ENCODE data around the gene RGCC.

RGCC gene

DNA sequence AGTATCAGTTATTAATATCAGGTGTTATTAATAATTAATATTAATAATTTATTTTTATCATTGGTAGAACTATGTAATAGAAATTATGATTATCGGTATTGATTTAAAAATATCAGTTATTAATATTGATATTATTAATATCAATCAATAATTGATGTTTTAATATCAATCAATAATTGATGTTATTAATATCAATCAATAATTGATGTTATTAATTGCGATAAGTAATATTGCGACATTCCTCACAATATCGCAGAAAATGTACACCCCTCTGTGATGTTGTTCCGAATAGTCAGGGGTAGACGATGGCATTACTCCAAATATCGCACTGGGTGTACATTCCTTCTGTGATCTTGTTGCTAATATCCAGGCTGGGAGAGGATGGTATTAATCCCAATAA is 3.7 kb upstream of the RGCC start:
- DNase-seq (ENCODE audit: low read depth): no peak

DNA sequence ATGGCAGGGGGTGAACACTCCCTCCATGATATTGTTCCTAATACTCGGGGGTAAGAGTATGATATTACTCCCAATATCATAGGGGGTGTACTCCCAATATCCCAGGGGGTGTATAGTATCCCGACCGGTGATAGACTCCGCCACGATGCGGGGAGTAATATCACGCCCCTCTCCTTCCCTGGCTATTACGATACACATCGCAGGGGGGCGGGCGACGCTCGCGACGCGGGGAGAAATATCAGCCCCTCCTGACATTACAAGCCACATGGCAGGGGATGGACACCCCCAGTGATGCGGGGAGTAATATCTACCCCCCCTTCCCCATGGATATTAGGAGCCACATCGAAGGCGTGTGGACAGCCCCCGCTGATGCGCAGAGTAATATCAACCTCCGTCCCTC is 3.2 kb upstream of the RGCC start:
- DNase-seq (ENCODE audit: low read depth): no peak

DNA sequence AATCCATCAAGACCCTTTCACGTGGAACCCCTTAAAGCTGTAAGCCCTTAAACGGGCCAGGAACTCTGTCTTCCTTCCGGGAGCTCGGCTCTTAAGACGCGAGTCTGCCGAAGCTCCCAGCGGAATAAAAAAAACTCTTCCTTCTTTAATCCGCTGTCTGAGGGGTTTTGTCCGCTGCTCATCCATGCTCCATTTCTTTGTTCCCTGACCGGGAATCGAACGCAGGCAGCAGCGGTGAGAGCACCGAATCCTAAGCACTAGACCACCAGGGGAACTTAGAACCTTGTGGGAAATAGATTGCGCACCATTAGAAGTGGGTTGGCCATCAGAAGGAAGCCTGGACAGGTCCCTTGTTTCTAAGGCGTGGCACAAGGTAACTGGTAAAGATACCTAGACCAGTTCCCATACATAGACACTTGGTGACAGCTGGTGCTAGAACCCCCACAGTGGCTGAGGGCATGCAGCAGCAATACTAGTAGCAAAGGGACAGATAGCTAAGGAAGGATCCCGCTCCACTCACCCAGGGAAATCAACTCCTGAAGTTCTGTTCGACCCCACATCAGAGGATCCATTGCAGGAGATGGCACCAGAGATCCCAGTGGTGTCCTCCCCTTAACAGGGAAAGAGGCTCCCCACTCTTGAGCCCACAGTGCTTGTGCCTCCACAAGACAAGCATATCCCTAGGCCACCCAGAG is 1.5 kb upstream of the RGCC start:
- DNase-seq (ENCODE audit: low read depth): no peak

DNA sequence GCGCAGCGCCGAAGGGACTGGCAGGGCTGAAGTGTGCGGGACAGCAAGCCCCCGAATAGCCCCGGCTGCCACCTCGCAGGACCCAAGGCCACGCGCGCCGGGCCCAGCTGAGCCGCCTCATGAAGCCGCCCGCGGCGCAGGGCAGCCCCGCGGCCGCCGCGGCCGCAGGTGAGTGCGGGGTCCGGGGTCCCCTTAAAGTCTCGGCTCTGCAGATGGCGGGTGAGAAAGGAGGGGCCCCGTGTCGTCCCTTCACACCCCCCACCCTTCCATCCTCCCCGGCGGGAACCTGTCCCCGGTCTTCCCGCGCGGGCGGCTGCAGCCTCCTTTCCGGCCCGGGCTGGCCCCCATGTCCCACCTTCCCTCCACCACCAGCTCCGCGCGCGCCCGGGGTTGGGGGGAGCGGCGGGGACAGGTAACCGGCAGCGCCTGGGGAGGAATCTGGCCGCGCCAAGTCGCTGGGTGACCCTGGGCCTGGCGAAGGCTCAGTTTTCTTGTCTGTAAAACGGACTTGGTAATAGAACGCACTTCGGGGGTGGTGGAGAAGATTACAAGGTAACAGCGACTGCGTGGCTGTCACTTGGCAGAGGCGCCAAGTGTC is 338 bp downstream of the RGCC start:
- DNase-seq (ENCODE audit: low read depth): no peak

DNA sequence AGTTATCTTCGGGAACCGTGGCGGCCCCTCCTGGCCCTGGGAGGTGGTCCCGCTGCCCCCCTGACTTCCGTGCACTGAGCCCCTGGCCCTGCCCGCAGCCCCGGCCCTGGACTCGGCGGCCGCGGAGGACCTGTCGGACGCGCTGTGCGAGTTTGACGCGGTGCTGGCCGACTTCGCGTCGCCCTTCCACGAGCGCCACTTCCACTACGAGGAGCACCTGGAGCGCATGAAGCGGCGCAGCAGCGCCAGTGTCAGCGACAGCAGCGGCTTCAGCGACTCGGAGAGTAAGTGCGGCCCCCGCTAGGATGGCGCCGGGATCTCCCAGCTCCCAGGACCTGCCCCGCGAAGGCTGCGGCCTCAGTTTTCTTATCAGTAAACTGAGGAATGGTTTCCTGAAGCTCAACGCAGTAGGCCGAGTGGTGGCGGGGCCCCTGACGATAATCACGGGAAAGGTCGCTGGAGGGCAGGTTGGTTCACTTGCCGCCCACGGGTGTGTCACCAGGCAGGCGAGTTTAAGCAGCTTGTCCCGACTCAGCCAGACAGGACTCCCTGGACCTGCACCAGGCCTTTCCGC is 924 bp downstream of the RGCC start:
- no peak for DNase-seq (ENCODE audit: low read depth)

DNA sequence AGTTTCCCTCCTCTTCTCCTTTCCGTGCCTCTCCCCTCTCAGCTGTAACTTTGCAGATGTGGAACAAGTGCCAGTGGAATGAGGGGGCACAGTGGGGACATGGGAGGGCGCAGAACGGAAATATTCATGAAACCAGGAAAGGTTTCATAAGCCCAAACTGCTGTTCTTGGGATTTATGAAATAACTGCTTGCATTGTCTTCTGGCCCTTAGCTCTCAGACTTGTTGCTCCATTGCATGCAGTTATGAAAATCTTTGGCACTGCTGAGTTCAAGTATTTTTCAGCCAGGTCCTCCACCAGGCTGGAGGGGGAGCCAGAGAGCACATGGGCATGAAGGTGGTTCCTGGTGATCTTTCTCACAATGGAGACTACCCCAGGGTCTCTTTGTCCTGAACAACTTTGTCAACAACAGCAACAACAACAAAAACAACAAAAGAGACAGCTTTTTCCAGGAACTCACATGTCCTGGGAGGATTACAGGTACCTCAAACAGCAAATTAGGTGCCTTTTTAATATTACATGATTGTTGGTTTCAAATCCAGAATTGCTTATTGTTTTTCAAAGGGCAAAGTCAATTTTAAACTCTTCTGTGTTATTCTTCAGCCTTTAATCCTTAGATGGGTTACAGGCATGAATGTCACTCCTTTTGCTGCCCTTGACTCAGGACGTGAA is 1.5 kb downstream of the RGCC start:
- DNase-seq (ENCODE audit: low read depth): no peak

DNA sequence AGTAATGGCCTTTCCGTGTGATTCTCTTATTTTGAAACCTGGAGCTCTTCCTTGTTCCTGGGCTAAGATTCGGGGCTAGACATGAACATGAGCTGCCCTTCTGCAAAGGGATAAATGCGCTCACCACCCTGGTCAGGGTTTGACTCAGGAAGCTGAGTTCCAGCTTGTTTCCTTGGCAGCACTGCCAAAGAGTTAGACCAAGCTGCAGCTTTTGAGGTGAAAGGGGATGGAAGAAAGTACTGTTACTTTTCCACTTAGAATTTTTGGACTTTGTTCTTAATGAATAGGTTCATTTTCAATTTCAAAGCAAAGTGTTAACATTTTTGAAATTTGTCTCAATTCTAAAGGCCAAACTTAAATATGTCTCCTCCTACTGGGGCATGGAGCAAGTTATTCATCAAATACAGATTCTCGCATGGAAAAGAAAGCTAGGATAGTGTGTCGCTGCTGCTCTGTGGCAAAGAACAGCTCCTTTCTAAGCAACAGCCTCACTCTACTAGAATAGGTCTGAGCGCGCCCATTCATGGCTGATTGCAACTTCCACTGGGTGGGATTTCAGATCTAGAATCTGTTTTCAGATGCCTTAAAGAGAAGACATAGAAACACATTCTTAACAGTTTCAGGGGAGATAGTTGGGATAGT is 2.2 kb downstream of the RGCC start:
- no peak for DNase-seq (ENCODE audit: low read depth)

DNA sequence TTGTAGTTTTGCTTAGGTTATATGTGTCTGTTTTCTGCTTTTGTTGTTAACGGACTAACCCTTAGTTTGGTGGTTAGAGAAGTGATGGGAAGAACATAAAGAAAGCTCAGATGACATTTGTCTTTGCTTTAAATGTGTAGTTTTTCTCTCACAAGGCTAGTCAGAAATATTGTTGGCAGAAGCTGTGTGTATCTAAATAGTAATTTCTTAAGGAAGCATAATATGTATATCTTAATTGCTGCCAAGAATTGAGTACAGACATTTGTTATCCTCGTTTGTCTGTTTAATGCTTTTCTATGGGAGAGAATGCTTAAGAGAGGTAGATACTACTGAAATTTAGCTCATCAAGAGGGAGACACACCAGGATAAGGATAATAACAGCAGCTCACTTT is 2.7 kb downstream of the RGCC start:
- no peak for DNase-seq (ENCODE audit: low read depth)

DNA sequence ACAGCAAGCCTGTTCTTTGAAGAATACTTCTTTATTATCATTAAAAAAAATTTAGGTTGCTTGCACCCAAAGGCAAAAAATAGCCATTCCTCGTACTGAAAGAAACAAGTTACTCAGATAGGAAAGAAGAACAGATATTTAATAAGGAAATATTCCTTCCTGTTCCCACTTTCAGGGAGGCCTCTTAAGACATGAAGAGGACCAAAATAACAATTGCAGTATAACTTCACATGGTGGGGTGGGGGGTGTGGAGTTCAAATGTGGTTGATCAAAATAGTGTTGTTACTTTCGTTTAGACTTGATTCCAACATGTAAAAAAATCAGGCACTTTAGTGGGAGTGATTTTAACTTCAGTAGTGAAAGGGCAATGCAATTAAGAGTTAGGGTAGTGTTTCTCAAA is 3.6 kb downstream of the RGCC start:
- no peak for DNase-seq (ENCODE audit: low read depth)

DNA sequence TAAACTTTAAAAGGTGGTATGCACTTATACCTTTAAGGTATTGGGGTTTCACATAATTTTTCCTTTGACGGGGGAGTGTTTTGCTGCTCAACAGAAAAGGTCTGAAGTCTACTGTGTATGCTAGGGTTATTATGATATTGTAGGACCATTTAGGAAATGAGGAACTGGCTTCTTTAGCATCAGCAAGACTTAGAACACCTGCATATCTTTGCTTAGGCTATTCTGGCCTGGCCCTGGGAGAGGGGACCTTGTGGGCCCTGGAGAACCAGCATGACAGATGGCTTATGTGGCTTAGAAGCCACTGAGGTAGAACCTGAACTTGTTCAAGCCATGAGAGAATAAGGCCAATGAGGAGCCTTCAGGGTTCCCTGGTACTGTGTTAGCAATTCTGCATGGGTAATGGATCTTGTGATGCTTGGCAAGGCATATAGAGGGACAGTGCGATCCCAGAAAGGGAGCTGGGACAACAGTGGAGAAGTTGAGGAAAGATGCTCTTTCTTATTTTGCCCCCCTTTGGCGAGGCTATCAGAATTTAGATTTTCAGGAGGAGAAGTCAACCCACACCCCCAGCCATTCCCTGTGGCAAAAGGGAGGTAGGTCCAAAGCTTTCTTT is 4.3 kb downstream of the RGCC start:
- DNase-seq (ENCODE audit: low read depth): no peak

DNA sequence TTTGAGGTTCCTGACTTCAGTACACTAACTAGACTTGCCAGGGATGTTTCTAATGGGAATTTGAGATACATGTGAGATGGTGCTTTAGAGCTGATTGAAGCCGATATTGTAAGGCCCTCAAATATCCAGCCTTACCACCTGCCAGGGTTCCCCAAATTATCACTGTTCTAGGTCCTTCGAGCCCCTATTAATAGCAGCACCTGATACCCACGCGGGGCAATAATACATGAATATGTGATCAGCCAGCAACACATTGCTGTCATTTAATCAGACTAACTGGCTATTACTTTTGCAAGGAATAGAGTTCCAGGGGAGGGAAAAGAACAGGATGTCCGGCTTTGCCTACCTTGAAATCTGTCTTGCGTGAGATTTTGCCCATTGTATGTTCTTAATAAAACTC is 5.1 kb downstream of the RGCC start:
- no peak for DNase-seq (ENCODE audit: low read depth)

DNA sequence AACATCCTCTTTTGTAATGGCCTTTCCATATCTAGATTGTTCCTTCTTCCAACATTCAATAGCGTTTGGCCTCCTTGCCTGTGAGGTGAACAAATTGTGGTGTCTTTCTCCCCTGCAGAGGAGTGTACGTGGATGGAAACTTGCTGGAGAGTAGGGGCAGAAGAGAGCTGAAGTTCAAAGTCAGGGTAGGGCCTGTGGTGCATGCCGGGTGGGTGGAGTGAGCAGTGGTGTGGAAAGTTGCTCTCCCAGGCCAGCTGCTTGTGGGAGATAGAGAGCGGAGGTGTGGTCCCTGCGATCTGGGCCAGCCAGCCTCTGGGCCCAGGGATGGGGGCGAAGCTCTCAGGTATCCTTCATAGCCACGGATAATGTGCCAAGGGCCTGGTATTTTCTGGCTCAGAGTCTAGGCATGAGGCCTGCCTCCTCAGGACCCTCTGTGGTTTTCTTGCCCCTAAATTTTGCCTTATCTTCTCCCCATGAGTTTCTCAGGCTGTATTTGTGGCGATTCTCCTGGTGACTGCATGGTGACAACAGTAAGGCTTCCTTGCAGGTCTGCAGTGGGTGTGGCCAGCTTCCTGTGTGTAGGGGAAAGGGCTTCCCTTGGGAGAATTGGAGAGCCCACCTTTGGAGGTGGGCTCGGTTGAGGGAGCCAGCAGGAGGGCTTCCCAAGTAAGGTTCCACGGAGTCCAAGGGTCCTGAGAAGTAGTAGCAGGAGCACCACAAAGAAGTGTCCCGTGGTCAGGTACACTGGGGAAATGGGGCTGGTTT is 6.7 kb downstream of the RGCC start:
- no peak for DNase-seq (ENCODE audit: low read depth)

DNA sequence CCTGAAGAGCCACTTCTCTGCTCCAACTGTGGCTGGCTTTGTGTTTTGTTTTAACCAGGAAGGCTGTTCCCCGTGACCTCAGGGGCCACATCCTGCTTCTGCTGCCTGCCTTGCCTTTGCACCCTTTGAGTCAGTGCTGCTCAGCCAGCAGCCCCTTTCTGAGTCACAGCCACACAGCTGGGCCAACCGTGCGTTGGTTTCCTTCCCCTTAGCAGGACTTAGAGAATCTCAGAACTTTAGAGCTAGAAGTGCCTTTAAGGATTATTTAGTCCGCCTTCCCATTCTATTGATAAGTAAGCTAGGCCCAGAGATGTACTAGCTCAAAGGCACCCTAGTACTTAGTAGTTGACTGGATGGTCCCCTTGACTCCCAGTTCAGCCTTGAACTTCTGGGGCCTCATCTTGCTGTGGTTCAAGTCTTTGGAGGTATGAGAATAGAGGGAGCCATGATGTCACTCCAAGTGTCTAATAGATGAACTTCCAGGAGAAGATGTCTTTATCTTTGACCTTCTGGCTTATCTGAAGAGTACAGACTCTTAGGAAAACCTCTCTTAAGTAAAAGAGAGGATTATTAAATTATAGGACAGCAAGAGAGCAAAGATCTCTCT is 8.0 kb downstream of the RGCC start:
- DNase-seq (ENCODE audit: low read depth): peak; percentile 32

DNA sequence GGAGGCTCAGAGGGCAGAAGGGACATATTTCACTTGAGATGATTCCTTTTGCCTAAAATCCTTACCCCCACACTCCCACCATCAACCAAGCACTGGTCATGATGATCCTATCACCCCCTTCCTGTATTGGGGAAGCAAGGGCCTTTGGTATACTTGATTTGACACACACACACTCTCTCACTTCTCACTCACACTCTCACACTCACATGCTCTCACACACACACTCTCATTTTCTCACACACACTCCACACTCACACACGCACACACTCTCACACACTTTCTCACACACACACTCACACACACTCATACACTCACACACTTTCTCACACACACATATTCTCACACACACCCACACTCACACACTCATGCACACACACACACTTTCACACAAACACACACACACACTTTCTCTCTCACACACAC is 8.6 kb downstream of the RGCC start:
- DNase-seq (ENCODE audit: low read depth): no peak

DNA sequence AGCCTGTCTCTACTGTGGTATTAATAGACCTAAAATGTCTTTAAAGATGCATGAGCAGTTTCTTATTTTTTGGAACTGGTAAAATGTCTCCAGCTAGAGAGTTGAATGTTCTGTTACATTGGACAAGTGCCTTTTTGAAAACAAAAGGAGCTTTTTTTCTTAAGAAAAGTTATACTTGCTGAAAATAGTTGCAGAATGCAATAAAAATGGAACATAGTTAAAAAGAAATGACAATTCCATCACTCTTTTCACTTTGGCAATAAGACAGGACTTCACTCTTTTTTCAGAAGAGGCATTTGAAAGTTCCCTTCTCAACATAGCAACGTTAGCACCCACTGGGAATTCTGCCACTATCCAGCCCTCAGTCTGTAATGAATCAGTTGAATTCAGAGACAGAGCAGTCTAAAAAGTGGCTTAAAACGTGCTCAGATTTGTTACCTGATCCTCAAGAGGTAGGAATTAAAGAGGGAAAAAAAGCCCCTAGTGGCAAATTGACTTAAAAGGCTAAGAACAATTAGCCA is 10.1 kb downstream of the RGCC start:
- no peak for DNase-seq (ENCODE audit: low read depth)

DNA sequence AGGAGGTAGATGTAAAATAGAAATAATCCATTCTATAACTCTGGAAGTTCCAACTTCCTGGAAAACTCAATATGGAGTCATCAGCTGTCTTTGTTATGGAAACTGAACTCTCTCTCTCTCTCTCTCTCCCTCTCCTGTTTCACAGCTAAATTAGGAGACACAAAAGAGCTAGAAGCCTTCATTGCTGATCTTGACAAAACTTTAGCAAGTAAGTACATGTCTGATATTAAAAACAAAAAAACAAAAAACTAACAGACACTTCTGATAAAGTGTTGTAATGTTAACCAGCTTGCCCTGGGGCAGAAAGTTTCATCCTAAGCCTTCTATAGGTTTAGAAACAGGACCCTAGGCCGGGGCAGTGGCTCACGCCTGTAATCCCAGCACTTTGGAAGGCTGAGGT is 11.3 kb downstream of the RGCC start:
- DNase-seq (ENCODE audit: low read depth): no peak

DNA sequence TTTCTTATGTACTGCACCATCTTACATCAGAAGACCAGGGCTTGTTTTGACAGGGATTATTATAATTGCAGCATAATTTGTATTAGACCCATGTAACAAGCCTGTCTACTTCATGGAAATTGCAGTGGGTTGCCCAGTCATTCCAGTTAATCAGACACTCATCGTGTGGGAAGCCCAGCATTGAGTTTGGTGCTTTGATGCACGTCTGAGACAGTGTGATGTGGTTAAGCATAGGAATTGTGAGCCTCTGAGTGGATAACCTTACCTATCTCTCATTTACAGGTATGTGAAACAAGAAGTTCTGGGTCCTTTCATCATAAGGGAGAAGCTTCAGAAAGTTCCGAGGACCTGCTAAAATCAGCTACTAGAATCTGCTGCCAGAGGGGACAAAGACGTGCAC is 12.8 kb downstream of the RGCC start:
- no peak for DNase-seq (ENCODE audit: low read depth)

DNA sequence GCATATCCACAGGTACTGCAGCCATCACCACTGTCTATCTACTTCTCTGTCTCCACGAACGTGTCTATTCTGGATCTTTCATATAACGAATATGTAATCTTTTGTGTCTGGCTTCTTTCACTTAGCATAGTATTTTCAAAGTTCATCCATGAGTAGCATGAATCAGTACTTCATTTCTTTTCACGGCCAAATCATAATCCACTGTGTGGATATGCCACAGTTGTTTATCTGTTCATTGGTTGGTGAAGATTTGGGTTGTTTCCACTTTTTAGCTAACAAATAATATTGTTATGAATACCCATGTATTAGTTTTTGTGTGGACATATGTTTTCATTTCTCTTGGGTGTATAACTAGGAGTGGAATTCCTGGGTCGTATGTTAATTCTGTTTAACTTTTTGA is 14.4 kb downstream of the RGCC start:
- no peak for DNase-seq (ENCODE audit: low read depth)

DNA sequence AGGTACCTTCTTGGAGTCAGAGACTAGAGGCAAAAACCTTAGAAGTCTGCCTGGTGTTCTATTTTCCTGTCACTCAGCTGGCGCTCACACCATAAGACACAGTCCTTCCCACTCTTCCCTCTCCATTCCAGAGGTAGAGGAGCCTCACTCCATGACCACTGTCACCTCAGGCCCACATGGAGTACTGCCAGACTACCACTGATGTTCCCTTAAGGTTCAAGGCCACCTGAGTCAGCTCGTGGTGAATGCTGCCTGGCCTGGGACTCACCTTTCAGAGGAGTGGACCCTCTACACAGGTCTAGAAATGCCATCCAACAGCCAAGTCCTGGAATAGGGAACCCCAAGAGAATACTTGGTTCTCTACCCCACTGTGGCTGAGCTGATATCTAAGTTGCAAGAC is 29.9 kb downstream of the RGCC start:
- no peak for DNase-seq (ENCODE audit: low read depth)

DNA sequence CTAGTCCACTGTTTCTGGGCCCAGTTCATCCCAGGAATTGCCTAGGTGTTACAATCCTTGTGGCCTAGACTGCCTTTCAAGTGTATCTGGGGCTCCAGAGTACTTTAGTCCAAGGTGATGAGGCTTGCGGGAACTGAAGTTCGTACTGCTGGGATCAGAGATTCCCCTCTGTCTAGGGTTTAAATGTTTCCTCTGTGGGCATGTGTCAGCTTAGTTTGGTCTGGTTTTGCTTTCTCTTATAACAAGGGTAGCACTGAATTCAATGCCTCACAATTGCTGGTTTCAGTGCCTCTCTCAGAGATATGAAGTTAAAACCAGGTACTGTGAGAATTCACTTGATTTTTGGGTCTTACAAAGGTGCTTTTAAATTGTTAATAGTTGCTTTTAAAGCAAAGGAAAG is 30.8 kb downstream of the RGCC start:
- DNase-seq (ENCODE audit: low read depth): no peak
